ENCODE data around the gene ANXA10. TPM values are rescaled to one million over a fixed set of nuclear protein-coding genes. Genes with fewer than 3 reads are reported as not detected.

The ANXA10 gene
- total and polyA plus RNA-seq, 2 experiments from 2014 or later: not detected

DNA sequence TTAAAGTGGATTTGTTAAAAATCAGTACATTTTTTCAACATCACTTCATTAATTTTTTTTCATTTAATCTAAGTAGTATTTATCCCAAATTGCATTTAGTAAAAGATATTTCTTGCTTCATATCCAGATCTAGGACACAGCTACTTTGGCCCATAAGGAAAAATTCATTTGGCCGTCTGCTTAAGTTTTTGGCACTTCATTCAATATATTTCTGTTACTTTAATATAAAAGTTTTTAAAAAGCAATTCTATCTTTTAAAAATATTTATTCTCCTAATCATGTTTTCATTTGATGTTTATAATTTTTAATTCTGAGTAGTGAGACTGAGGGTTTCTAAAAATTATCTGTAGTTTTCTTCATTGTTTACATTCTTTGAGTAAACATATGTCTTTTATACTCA, 28.5 kb downstream of the ANXA10 start (continued):
- TF ChIP-seq NANOG (IDR thresholded peaks at IDR 0.05; ENCODE audit: borderline replicate concordance): no peak
- TF ChIP-seq, protein P1, sequence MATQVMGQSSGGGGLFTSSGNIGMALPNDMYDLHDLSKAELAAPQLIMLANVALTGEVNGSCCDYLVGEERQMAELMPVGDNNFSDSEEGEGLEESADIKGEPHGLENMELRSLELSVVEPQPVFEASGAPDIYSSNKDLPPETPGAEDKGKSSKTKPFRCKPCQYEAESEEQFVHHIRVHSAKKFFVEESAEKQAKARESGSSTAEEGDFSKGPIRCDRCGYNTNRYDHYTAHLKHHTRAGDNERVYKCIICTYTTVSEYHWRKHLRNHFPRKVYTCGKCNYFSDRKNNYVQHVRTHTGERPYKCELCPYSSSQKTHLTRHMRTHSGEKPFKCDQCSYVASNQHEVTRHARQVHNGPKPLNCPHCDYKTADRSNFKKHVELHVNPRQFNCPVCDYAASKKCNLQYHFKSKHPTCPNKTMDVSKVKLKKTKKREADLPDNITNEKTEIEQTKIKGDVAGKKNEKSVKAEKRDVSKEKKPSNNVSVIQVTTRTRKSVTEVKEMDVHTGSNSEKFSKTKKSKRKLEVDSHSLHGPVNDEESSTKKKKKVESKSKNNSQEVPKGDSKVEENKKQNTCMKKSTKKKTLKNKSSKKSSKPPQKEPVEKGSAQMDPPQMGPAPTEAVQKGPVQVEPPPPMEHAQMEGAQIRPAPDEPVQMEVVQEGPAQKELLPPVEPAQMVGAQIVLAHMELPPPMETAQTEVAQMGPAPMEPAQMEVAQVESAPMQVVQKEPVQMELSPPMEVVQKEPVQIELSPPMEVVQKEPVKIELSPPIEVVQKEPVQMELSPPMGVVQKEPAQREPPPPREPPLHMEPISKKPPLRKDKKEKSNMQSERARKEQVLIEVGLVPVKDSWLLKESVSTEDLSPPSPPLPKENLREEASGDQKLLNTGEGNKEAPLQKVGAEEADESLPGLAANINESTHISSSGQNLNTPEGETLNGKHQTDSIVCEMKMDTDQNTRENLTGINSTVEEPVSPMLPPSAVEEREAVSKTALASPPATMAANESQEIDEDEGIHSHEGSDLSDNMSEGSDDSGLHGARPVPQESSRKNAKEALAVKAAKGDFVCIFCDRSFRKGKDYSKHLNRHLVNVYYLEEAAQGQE (IDR thresholded peaks at IDR 0.05; ENCODE audit: unreplicated experiment): no peak
- TF ChIP-seq, protein P2, sequence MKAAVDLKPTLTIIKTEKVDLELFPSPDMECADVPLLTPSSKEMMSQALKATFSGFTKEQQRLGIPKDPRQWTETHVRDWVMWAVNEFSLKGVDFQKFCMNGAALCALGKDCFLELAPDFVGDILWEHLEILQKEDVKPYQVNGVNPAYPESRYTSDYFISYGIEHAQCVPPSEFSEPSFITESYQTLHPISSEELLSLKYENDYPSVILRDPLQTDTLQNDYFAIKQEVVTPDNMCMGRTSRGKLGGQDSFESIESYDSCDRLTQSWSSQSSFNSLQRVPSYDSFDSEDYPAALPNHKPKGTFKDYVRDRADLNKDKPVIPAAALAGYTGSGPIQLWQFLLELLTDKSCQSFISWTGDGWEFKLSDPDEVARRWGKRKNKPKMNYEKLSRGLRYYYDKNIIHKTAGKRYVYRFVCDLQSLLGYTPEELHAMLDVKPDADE (IDR thresholded peaks at IDR 0.05): no peak
- no peak for TF ChIP-seq STAT1 (IDR thresholded peaks at IDR 0.05; ENCODE audit: unreplicated experiment)

DNA sequence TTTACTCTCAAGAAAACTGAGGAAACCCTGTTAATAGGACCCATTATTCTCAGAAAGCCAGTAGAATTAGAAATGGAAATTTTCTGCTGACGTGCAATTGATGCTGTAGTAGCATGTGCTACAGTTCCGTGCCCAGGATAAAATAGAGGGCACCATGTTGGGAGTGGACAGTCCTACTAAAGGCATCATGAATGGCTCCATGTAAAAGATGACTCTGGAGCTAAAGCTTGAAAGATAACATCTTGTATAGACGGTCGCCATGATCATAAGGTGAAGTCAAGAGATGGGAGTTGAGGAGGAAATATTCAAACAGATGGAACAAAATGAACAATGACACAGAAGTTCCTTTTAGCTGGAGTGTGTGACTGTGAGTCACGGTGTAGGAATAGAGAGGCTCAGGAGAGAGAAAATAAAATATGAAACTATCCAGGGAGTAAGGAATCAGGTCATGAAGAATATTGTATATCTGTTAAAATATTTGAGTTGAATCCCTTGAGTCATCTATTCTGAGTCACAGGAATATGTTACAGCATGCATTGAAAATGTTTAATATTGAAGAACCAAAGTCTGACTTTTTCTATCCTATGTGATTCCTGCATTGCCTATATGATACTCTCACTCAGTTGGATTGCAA, 31.8 kb downstream of the ANXA10 start:
- Histone ChIP-seq H3K27me3 (ENCODE audit: insufficient read depth) (no peaks in the 10 kb centered on the region), H2AFZ (no peak overlapping the region), H4K20me1 (replicated peaks; ENCODE audit: insufficient read depth) (no peaks in the 10 kb centered on the region), H3K79me2 (replicated peaks; ENCODE audit: insufficient read depth) (no peaks in the 10 kb centered on the region), H3K4me1 (ENCODE audit: insufficient read depth) (no peaks in the 10 kb centered on the region), H3K4me2 (no peak overlapping the region), H3K27ac (ENCODE audit: low read depth) (no peak overlapping the region), H3K36me3 (ENCODE audit: insufficient read depth) (no peaks in the 10 kb centered on the region), H3K9me2 (ENCODE audit: insufficient read depth) (no peaks in the 10 kb centered on the region), H3K4me3 (no peak overlapping the region), H3F3A (replicated peaks; ENCODE audit: low read depth) (no peaks in the 10 kb centered on the region)
- no peak for ATAC-seq
- Mint-ChIP-seq H3K27ac (no peak overlapping the region), H3K36me3 (ENCODE audit: low read depth) (no peaks in the 10 kb centered on the region), H3K9me3 (no peaks in the 10 kb centered on the region), H3K27me3 (ENCODE audit: insufficient read depth, low read depth, poor library complexity) (no peaks in the 10 kb centered on the region), H3K4me1 (peaks cover 5% of the 10 kb centered on the region; the same call in 2 of the 3 replicates), H3K4me3 (no peak overlapping the region)
- DNase-seq (ENCODE audit: low spot score): no peak
- TF ChIP-seq, protein P1 (IDR thresholded peaks at IDR 0.05; ENCODE audit: unreplicated experiment): no peak
- TF ChIP-seq, protein P2 (IDR thresholded peaks at IDR 0.05): no peak
- TF ChIP-seq, protein P3, sequence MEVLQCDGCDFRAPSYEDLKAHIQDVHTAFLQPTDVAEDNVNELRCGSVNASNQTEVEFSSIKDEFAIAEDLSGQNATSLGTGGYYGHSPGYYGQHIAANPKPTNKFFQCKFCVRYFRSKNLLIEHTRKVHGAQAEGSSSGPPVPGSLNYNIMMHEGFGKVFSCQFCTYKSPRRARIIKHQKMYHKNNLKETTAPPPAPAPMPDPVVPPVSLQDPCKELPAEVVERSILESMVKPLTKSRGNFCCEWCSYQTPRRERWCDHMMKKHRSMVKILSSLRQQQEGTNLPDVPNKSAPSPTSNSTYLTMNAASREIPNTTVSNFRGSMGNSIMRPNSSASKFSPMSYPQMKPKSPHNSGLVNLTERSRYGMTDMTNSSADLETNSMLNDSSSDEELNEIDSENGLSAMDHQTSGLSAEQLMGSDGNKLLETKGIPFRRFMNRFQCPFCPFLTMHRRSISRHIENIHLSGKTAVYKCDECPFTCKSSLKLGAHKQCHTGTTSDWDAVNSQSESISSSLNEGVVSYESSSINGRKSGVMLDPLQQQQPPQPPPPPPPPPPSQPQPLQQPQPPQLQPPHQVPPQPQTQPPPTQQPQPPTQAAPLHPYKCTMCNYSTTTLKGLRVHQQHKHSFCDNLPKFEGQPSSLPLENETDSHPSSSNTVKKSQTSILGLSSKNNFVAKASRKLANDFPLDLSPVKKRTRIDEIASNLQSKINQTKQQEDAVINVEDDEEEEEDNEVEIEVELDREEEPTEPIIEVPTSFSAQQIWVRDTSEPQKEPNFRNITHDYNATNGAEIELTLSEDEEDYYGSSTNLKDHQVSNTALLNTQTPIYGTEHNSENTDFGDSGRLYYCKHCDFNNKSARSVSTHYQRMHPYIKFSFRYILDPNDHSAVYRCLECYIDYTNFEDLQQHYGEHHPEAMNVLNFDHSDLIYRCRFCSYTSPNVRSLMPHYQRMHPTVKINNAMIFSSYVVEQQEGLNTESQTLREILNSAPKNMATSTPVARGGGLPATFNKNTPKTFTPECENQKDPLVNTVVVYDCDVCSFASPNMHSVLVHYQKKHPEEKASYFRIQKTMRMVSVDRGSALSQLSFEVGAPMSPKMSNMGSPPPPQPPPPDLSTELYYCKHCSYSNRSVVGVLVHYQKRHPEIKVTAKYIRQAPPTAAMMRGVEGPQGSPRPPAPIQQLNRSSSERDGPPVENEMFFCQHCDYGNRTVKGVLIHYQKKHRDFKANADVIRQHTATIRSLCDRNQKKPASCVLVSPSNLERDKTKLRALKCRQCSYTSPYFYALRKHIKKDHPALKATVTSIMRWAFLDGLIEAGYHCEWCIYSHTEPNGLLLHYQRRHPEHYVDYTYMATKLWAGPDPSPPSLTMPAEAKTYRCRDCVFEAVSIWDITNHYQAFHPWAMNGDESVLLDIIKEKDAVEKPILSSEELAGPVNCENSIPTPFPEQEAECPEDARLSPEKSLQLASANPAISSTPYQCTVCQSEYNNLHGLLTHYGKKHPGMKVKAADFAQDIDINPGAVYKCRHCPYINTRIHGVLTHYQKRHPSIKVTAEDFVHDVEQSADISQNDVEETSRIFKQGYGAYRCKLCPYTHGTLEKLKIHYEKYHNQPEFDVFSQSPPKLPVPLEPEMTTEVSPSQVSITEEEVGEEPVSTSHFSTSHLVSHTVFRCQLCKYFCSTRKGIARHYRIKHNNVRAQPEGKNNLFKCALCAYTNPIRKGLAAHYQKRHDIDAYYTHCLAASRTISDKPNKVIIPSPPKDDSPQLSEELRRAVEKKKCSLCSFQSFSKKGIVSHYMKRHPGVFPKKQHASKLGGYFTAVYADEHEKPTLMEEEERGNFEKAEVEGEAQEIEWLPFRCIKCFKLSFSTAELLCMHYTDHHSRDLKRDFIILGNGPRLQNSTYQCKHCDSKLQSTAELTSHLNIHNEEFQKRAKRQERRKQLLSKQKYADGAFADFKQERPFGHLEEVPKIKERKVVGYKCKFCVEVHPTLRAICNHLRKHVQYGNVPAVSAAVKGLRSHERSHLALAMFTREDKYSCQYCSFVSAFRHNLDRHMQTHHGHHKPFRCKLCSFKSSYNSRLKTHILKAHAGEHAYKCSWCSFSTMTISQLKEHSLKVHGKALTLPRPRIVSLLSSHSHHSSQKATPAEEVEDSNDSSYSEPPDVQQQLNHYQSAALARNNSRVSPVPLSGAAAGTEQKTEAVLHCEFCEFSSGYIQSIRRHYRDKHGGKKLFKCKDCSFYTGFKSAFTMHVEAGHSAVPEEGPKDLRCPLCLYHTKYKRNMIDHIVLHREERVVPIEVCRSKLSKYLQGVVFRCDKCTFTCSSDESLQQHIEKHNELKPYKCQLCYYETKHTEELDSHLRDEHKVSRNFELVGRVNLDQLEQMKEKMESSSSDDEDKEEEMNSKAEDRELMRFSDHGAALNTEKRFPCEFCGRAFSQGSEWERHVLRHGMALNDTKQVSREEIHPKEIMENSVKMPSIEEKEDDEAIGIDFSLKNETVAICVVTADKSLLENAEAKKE (CRISPR knock-in tag; IDR thresholded peaks at IDR 0.05): no peak
- TF ChIP-seq EZH2phosphoT487 (IDR thresholded peaks at IDR 0.05; ENCODE audit: unreplicated experiment) (no peak), CREB1 (CRISPR knock-in tag; IDR thresholded peaks at IDR 0.05; ENCODE audit: low read depth) (no peak), POLR2AphosphoS5 (IDR thresholded peaks at IDR 0.05; ENCODE audit: low read depth) (no peak), NANOG (IDR thresholded peaks at IDR 0.05; ENCODE audit: borderline replicate concordance) (no peak)

Measured in GM23338 (cell line).